ENCODE data around the gene AKAP13. TPM values are rescaled to one million over a fixed set of nuclear protein-coding genes. Genes with fewer than 3 reads are reported as not detected.
A peak's percentile ranks its signal among the peaks of the same experiment; 100 is the strongest.

The AKAP13 gene
- total RNA-seq, 3 donors from 2014 or later, result 198 to 331 (median 259) TPM

DNA sequence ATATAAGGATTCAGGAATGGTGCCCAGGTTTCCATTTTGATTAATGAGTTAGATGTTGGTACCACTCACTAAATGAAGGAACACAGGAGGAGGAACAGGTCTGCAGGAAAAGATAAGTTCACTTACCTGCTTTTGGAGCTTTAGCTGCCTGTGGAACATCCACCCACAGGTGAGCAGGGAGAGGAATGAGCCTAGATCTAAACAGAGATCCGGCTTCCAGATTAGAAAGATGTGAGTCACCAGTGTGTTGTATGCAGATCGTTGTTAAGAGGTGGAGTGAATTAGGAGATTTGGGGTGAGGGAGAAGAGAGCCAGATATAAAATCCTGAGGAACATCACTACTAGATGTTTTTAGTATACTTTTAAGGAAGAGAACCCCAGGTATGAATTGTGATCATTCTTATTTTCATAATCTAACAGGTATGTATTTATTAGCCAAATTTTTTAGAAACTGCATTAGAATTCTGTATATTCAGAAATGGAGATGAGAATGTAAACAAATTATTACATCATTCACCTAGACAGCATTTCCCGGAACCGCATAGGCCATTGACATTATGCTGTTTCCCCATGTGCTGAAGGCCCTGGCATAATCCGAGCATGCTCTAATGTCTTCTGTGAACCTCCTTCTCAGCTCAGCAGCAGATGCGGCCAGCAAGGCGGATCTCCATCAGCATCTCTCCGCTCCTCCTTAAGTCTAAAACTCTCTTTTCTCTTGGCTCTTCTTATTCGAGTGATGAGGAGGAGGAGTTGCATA is 296.1 kb downstream of the AKAP13 start:
- Histone ChIP-seq H3K4me3 (no peak overlapping the region), H3K4me1 (no peaks in the 10 kb centered on the region), H3K27ac (peak overlapping the region in 1 of 2 donors; percentile 37), H3K36me3 (no peaks in the 10 kb centered on the region), H3K27me3 (no peaks in the 10 kb centered on the region), H3K9me3 (no peaks in the 10 kb centered on the region)
- DNase-seq (ENCODE audit: low spot score in 2 of 2), result no peak
- intact Hi-C loops (cut with DNase I; ENCODE audit: low total_unique reads), result no loop called here
- TF ChIP-seq POLR2A (IDR thresholded peaks at IDR 0.05), result no peak
- TF ChIP-seq POLR2AphosphoS5 (IDR thresholded peaks at IDR 0.05), result no peak
- TF ChIP-seq, protein P1, sequence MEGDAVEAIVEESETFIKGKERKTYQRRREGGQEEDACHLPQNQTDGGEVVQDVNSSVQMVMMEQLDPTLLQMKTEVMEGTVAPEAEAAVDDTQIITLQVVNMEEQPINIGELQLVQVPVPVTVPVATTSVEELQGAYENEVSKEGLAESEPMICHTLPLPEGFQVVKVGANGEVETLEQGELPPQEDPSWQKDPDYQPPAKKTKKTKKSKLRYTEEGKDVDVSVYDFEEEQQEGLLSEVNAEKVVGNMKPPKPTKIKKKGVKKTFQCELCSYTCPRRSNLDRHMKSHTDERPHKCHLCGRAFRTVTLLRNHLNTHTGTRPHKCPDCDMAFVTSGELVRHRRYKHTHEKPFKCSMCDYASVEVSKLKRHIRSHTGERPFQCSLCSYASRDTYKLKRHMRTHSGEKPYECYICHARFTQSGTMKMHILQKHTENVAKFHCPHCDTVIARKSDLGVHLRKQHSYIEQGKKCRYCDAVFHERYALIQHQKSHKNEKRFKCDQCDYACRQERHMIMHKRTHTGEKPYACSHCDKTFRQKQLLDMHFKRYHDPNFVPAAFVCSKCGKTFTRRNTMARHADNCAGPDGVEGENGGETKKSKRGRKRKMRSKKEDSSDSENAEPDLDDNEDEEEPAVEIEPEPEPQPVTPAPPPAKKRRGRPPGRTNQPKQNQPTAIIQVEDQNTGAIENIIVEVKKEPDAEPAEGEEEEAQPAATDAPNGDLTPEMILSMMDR (IDR thresholded peaks at IDR 0.05), result no peak

DNA sequence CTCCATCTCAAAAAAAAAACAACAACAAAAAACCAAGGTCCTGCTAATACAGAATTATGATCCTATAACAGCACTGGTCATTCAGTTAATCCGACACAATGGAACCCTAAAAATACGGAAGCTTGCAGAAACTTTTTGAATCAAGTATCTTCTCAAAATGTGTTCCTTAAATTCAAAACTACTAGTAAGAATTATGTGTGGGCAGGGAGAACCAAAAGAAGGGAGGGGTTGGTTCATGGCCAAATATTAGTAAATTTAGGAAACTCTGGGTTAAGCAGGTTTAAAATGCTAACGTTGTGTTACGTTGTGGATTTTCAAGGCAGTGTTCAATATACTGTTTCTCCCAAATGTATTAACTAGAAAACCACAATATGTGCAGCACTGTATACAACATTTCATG is 298.8 kb downstream of the AKAP13 start:
- TF ChIP-seq POLR2A (IDR thresholded peaks at IDR 0.05), result no peak
- TF ChIP-seq, protein P1 (IDR thresholded peaks at IDR 0.05), result no peak
- no peak for TF ChIP-seq POLR2AphosphoS5 (IDR thresholded peaks at IDR 0.05)
- H3K4me1 ChIP-seq, result no peaks in the 10 kb centered on the region
- no peaks in the 10 kb centered on the region for H3K36me3 ChIP-seq
- no peaks in the 10 kb centered on the region for H3K9me3 ChIP-seq
- no peak overlapping the region for H3K4me3 ChIP-seq
- no peaks in the 10 kb centered on the region for H3K27me3 ChIP-seq
- H3K27ac ChIP-seq, result no peak overlapping the region
- DNase-seq (ENCODE audit: low spot score in 2 of 2), result no peak
- intact Hi-C loops (cut with DNase I; ENCODE audit: low total_unique reads), result no loop called here

DNA sequence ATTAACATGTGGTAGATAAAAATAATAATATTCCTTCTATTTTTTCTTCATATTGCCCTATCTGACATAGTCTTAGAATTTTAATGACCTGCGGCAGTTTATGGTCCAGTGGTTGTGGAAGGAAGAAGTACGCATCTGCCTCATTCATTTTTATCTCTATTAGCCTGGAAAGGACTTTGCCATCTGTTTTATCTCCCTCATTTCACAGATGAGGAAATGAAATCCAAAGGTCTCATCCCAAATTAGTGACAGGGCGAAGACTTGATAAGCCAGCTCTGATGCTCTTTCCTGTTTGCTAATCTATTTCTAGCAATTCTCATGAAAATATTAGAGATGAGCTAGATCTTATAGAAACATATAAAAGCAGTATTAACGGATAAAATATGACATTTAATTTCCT is 301.0 kb downstream of the AKAP13 start:
- TF ChIP-seq, protein P1 (IDR thresholded peaks at IDR 0.05), result no peak
- TF ChIP-seq POLR2AphosphoS5 (IDR thresholded peaks at IDR 0.05), result no peak
- TF ChIP-seq POLR2A (IDR thresholded peaks at IDR 0.05), result no peak
- H3K27ac ChIP-seq, result no peak overlapping the region
- intact Hi-C loops (cut with DNase I; ENCODE audit: low total_unique reads), result no loop called here
- H3K4me3 ChIP-seq, result no peak overlapping the region
- H3K4me1 ChIP-seq, result no peaks in the 10 kb centered on the region
- DNase-seq (ENCODE audit: low spot score in 2 of 2), result no peak
- H3K27me3 ChIP-seq, result no peaks in the 10 kb centered on the region
- no peaks in the 10 kb centered on the region for H3K36me3 ChIP-seq
- H3K9me3 ChIP-seq, result no peaks in the 10 kb centered on the region

GRCh38 chr15:85684174-85684710 is 303.8 kb downstream of the AKAP13 start:
- TF ChIP-seq POLR2A (IDR thresholded peaks at IDR 0.05) (no peak), POLR2AphosphoS5 (IDR thresholded peaks at IDR 0.05) (no peak)
- TF ChIP-seq, protein P1 (IDR thresholded peaks at IDR 0.05), result no peak

GRCh38 chr15:85685356-85685755 is 305.0 kb downstream of the AKAP13 start:
- intact Hi-C loops (cut with DNase I; ENCODE audit: low total_unique reads), result no loop called here
- Histone ChIP-seq H3K4me3 (no peak overlapping the region), H3K27me3 (no peaks in the 10 kb centered on the region), H3K9me3 (no peaks in the 10 kb centered on the region), H3K4me1 (peaks cover 0 to 7% of the 10 kb centered on the region in 2 donors), H3K36me3 (no peaks in the 10 kb centered on the region), H3K27ac (no peak overlapping the region)
- no peak for TF ChIP-seq POLR2AphosphoS5 (IDR thresholded peaks at IDR 0.05)
- TF ChIP-seq, protein P1 (IDR thresholded peaks at IDR 0.05), result no peak
- DNase-seq (ENCODE audit: low spot score in 2 of 2), result no peak

More at GRCh38 chr15:85684174-85684710, 303.8 kb downstream of the AKAP13 start:
- Histone ChIP-seq H3K4me1 (peaks cover 0 to 3% of the 10 kb centered on the region in 2 donors), H3K27me3 (no peaks in the 10 kb centered on the region), H3K27ac (no peak overlapping the region), H3K36me3 (no peaks in the 10 kb centered on the region), H3K9me3 (no peaks in the 10 kb centered on the region), H3K4me3 (no peak overlapping the region)
- intact Hi-C loops (cut with DNase I; ENCODE audit: low total_unique reads), result no loop called here
- DNase-seq (ENCODE audit: low spot score in 2 of 2), result no peak

Measured in breast epithelium (tissue), 4 donors.